GM18517 (cell line): ENCODE results near the gene IQCE.

ENCODE experiments used
- ATAC-seq: cut with Tn5 transposase; IDR thresholded peaks from one replicate; pipeline ENCODE4 v1.9.1; 2021; ENCODE audit warnings: mild to moderate bottlenecking, moderate library complexity; ENCODE audit not compliant: unreplicated experiment

IQCE gene

DNA sequence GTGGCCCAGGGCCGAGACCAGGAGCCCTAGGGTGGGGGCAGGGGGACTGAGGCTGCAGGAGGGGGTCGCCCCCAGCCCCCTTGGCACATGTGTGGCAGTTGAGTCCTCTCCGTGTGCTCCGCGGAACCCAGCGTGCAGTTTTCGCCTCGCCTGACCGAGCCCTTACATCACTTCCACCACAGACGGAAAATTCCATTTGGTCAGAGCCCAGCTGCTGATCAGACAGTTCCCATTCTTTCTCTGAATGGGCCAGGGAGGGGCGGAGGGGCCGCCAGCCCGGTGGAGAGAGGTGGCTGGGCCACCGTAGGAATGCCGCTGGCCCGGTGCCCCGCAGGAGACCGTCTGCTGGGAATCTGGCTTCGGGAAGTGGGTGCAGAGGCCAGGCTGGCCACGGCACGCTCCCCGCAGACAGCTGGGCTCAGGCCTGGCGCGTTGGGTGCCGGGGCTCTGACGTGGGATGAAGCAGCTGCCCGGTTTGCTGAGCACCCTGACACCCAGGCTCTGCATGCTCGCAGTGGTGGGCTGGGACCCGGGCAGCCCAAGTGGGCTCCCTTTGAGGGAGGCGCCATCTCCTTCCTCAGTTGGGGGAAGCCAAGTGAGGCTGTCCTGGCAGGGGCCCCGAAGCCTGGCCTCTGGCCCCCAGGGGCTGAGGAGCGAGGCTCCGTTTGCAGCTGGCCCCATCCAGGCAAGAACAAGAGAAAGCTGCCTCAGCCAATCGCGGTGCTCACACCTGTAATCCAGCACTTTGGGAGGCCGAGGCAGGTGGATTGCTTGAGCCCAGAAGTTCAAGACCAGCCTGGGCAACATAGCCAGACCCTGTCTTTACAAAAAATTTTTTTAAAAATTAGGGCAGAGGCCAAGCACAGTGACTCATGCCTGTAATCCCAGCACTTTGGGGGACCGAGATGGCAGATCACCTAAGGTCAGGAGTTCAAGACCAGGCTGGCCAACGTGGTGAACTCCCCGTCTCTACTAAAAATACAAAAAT, 82.9 kb downstream of the IQCE start:
- ATAC-seq: peak; percentile 46

- no peak for ATAC-seq
These were observed 84.8 kb downstream of the IQCE start for GRCh38 chr7:2643386-2644219.

DNA sequence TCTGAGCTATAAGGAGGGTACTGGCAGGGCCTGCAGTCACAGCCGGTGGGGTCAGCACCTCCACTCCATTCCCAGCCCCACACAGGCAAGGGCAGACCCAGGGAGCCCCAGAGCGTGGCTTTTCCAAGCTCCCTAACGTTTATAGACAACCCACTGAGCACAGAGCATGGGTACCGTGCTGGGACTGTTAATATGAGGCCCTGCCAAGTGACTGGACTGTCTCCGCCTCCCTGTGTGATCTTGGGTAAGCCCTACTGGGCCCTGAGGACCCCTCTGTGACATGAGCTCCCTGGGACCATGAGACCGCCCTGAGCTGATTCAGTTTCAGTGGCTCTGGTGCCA, 85.4 kb downstream of the IQCE start:
- no peak for ATAC-seq

- ATAC-seq: peak; percentile 24
These were observed 85.9 kb downstream of the IQCE start for GRCh38 chr7:2644562-2645273.

DNA sequence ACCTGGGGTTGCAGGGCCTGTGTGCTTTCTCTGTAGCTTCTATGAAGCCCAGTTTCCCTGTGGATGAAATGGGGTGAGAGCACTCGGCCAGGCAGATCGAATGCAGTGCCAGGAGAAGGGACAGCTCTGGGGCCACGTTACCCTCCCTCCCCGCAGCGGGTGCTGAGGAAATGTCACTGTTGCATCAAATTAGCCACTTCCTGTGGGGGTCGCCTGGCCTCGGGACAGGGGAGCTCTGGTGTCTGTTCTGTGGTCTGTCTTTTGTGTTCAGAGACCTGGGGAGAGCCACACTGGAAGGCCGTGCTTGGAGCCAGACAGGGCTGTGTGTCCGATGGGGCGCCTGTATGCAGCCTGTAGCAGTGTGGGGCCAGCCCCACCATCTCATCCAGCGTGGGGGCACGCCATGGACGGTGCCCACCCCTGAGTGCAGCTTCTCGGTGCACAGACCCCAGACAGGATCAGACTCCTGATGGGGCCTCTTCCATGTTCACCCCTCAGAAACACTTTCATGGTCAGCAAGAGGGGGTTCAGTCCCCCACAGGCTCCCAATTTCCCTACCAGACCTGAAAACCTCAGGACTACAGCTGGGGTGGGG, 86.6 kb downstream of the IQCE start:
- peak; percentile 39 for ATAC-seq

GRCh38 chr7:2646336-2646679, 87.5 kb downstream of the IQCE start:
- ATAC-seq: no peak

- ATAC-seq: no peak
These were observed 88.1 kb downstream of the IQCE start for GRCh38 chr7:2646680-2647571.

DNA sequence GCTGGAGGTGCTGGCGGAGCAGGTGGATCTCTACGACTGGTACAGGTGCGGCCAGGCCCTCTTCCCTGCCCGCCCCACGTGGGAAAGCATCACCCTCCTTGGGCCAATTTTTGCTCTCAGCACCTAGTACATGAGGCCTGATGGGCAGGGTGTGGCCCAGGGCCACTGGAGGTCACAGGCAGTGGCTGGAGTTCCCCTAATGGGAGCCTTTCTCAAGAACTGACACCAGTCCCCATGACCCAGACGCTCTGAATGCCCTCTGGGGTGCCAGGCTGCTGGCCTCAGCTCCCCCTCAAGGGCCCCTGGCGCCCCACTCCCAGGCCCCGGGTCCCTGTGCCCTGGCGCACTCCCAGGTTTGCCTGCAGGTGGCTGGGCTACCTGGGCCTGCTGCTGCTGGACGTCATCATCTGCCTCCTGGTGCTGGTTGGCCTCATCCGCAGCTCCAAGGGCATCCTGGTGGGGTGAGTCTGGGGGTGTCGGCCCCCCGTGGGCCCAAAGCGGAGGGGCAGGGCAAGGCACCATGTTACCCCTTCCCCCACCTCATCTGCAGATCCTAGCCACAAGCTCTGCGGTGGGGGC, 88.9 kb downstream of the IQCE start:
- ATAC-seq: no peak

GRCh38 chr7:2649139-2649838, 90.5 kb downstream of the IQCE start:
- ATAC-seq: no peak

DNA sequence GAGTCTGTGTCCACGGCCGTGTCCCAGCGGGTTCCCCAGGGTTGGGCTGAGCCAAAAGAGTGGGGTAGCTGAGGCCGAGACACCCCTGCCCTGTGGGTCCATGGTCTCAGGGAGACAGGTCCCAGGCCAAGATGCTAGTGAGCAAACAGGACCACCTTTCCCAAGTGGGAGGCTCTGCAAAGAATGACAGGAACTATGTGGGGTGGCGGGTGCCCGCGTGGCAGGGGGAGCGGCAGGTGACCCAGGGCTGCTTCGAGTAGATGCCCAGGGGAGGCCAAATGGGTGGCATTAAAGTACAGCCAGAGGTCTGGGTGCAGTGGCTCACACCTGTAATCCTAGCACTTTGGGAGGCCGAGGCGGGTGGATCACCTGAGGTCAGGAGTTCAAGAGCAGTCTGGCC, 91.2 kb downstream of the IQCE start:
- no peak for ATAC-seq

DNA sequence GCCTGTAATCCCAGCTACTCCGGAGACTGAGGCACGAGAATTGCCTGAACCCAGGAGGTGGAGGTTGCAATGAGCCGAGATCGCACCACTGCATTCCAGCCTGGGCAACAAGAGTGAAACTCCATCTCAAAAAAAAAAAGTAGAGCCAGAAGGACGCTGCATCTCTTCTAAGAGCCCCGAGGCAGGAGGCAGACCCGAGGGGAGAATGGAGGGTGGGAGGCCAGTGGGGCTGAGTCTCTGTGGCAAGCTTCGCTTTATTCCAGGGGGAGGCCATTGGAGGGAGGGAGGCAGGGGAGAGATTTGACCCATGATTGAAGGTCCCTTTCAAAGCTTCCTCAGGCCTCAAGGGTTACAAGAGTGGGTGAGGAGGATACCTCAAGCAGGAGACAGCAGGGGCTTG, 91.7 kb downstream of the IQCE start:
- ATAC-seq: no peak

- ATAC-seq: no peak
These were observed 92.6 kb downstream of the IQCE start for GRCh38 chr7:2651336-2651735.

DNA sequence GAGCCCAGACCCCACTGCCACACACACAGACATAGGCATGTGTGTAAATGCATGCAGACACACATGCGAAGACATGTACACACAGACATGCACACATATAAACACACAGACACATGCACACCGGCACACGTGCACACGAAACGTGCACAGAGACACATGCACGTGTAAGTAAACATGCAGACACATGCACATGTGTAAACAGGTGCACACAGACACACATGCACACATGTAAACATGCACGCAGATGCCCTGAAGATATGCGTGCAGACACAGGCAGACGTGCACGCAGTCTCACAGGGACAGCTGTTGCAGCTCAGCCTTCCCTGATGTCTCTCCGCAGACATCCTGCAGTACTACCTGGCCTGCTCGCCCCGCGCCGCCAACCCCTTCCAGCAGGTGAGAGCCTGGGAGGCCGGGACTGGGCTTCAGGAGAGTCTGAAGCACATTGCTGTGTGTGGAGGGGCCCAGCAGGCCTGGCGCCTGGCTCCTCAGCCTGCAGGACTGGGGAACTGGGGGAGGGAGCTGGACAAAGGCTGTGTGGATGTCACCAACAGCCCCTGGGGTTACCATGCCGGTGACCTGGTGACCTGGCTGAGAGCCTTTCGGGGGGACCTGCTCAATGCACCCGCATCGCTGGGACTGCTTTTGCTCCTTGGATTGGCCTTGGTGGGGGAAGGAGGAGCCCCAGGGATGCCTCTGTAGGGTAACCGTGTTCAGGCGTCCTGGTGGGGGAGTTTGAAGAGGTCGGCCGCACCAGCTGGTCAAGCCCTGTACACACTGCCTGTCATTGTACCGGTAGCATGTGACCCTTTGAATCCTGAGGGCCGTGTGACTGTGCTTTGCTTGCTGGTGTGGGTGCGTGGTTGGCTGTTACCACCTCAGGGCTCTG, 93.3 kb downstream of the IQCE start:
- no peak for ATAC-seq

- ATAC-seq: no peak
These were observed 93.9 kb downstream of the IQCE start for GRCh38 chr7:2652736-2653060.

- ATAC-seq: no peak
These were observed 95.3 kb downstream of the IQCE start for GRCh38 chr7:2654059-2654458.

GRCh38 chr7:2655870-2656614, 97.3 kb downstream of the IQCE start:
- no peak for ATAC-seq

DNA sequence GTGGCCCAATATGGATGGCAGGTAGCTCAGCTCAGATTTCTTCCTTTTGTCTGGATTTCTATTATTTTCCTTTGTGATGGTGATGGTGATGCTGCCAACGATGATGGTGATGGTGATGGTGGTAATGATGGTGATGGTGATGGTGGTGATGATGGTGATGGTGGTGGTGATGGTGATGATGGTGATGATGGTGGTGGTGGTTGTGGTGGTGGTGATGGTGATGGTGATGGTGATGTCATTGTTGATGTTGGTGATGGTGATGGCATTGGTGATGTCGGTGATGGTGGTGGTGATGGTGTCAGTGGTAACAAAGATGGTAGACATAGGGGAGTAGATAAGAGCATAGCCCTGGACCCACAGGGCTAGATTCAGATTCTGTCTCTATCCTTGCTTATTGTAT, 98.4 kb downstream of the IQCE start:
- ATAC-seq: no peak
